GM12872 (cell line): ENCODE results near the gene STEAP3.

Experiments
- CTCF ChIP-seq: IDR thresholded peaks from 3 replicates; pipeline ENCODE4 v1.5.1; 2011; ENCODE audit warnings: low read depth, mild to moderate bottlenecking, low read length, moderate library complexity; ENCODE audit not compliant: insufficient read depth

STEAP3 gene

GRCh38 chr2:119201815-119202214 lies 21.8 kb upstream of the STEAP3 start:
- TF ChIP-seq CTCF = no peak

GRCh38 chr2:119202610-119203310 lies 20.9 kb upstream of the STEAP3 start:
- TF ChIP-seq CTCF = no peak

GRCh38 chr2:119204525-119204924 lies 19.1 kb upstream of the STEAP3 start:
- TF ChIP-seq CTCF = no peak

- no peak for TF ChIP-seq CTCF
Observed at GRCh38 chr2:119205001-119205706, 18.5 kb upstream of the STEAP3 start.

GRCh38 chr2:119206201-119206600 lies 17.4 kb upstream of the STEAP3 start:
- TF ChIP-seq CTCF = no peak

- no peak for TF ChIP-seq CTCF
Observed at GRCh38 chr2:119207447-119207846, 16.2 kb upstream of the STEAP3 start.

- no peak for TF ChIP-seq CTCF
Observed at GRCh38 chr2:119208791-119209203, 14.8 kb upstream of the STEAP3 start.
